ENCODE results near the gene MEGF9.
"Not testable (repeated sequence)": the region's sequence is repeated elsewhere in the genome, so short reads cannot be mapped to it uniquely, and the experiment has no call there.

The MEGF9 gene

GRCh38 chr9:120714088-120714845 is at the start of gene MEGF9:
MEGF9 (minus strand) TSS chr9:120714470; CDS start chr9:120714358, 112 bp downstream.
- FAIRE-seq: no peak

- no peak for FAIRE-seq
Observed at GRCh38 chr9:120761006-120761405, 46.7 kb upstream of the MEGF9 start.

GRCh38 chr9:120759755-120760400 is 45.6 kb upstream of the MEGF9 start:
- no peak for FAIRE-seq

GRCh38 chr9:120758544-120758943 is 44.3 kb upstream of the MEGF9 start:
- FAIRE-seq: no peak

GRCh38 chr9:120757026-120757913 is 43.0 kb upstream of the MEGF9 start:
- no peak for FAIRE-seq

GRCh38 chr9:120756531-120756930 is 42.3 kb upstream of the MEGF9 start:
- no peak for FAIRE-seq

- peak; percentile 29 for FAIRE-seq
Observed at GRCh38 chr9:120755810-120756434, 41.7 kb upstream of the MEGF9 start.

- FAIRE-seq: no peak
Observed at GRCh38 chr9:120755044-120755443, 40.8 kb upstream of the MEGF9 start.

- no peak for FAIRE-seq
Observed at GRCh38 chr9:120750421-120750820, 36.2 kb upstream of the MEGF9 start.

- FAIRE-seq: not testable (repeated sequence)
Observed at GRCh38 chr9:120746366-120746765, 32.1 kb upstream of the MEGF9 start.

- no peak for FAIRE-seq
Observed at GRCh38 chr9:120745278-120745677, 31.0 kb upstream of the MEGF9 start.

- FAIRE-seq: no peak
Observed at GRCh38 chr9:120742951-120743416, 28.7 kb upstream of the MEGF9 start.

GRCh38 chr9:120741701-120742100 is 27.4 kb upstream of the MEGF9 start:
- no peak for FAIRE-seq

GRCh38 chr9:120741191-120741590 is 26.9 kb upstream of the MEGF9 start:
- no peak for FAIRE-seq

- FAIRE-seq: no peak
Observed at GRCh38 chr9:120740132-120740531, 25.9 kb upstream of the MEGF9 start.

- FAIRE-seq: no peak
Observed at GRCh38 chr9:120737416-120738165, 23.3 kb upstream of the MEGF9 start.

GRCh38 chr9:120736881-120737280 is 22.6 kb upstream of the MEGF9 start:
- FAIRE-seq: no peak

- no peak for FAIRE-seq
Observed at GRCh38 chr9:120735415-120736126, 21.3 kb upstream of the MEGF9 start.

- no peak for FAIRE-seq
Observed at GRCh38 chr9:120734607-120735410, 20.5 kb upstream of the MEGF9 start.

- FAIRE-seq: no peak
Observed at GRCh38 chr9:120733190-120733589, 18.9 kb upstream of the MEGF9 start.
